PFSK-1 (cell line): Measurements from ENCODE around the gene STRN.

Experiments used
- FOXP2 ChIP-seq: optimal IDR thresholded peaks from 2 replicates; pipeline ENCODE3; 2011; ENCODE audit warnings: borderline replicate concordance, control low read depth, inconsistent platforms; ENCODE audit not compliant: insufficient read depth; ENCODE audit errors: extremely low read length, extremely low read depth
- POLR2AphosphoS5 ChIP-seq: IDR thresholded peaks from 2 replicates; pipeline ENCODE4 v1.6.1; 2012; ENCODE audit warnings: low read depth, mild to moderate bottlenecking, control low read depth, low read length, moderate library complexity
- REST ChIP-seq, 2 experiments: IDR thresholded peaks; 2 replicates each; pipeline versions ENCODE4 v1.6.1 to v1.8.0; 2011 to 2012; ENCODE audit warnings: low read depth in 2 of 2, low read length in 2 of 2, control low read depth in 1 of 2, inconsistent platforms in 1 of 2, mild to moderate bottlenecking in 1 of 2, moderate library complexity in 1 of 2; ENCODE audit not compliant: insufficient read depth in 1 of 2
- SIN3A ChIP-seq: IDR thresholded peaks from 2 replicates; pipeline ENCODE4 v1.6.1; 2012; ENCODE audit warnings: mild to moderate bottlenecking, low read length, moderate library complexity, borderline replicate concordance; ENCODE audit not compliant: insufficient read depth
- TAF1 ChIP-seq: IDR thresholded peaks from 2 replicates; pipeline ENCODE4 v1.6.1; 2012; ENCODE audit warnings: low read length, control low read depth, borderline replicate concordance; ENCODE audit not compliant: insufficient read depth

Gene STRN

GRCh38 chr2:36911012-36911411, 55.3 kb downstream of the STRN start:
- TF ChIP-seq FOXP2 (no peak), SIN3A (no peak)

GRCh38 chr2:36906277-36906676, 60.1 kb downstream of the STRN start:
- TF ChIP-seq REST (IDR thresholded peaks at IDR 0.05; ENCODE audit: insufficient read depth in 1 of 2, low read depth in 2 of 2, low read length in 2 of 2): no peak
- no peak for TF ChIP-seq FOXP2
- TF ChIP-seq TAF1: no peak
- no peak for TF ChIP-seq POLR2AphosphoS5

GRCh38 chr2:36904636-36905035, 61.7 kb downstream of the STRN start:
- TF ChIP-seq POLR2AphosphoS5: no peak

GRCh38 chr2:36902385-36903120, 63.8 kb downstream of the STRN start:
- TF ChIP-seq POLR2AphosphoS5: no peak
- TF ChIP-seq TAF1: no peak
- TF ChIP-seq FOXP2: no peak
- no peak for TF ChIP-seq REST (IDR thresholded peaks at IDR 0.05; ENCODE audit: insufficient read depth in 1 of 2, low read depth in 2 of 2, low read length in 2 of 2)
- TF ChIP-seq SIN3A: no peak

- TF ChIP-seq REST (IDR thresholded peaks at IDR 0.05; ENCODE audit: insufficient read depth in 1 of 2, low read depth in 2 of 2, low read length in 2 of 2): no peak
- no peak for TF ChIP-seq TAF1
- no peak for TF ChIP-seq POLR2AphosphoS5
- TF ChIP-seq SIN3A: no peak
- TF ChIP-seq FOXP2: no peak
Measured at GRCh38 chr2:36892805-36893204, 73.5 kb downstream of the STRN start.

- TF ChIP-seq FOXP2 (no peak), SIN3A (0 out of 2 replicates have a peak, but pooled peaks have one; percentile 47), REST (IDR thresholded peaks at IDR 0.05; ENCODE audit: insufficient read depth in 1 of 2, low read depth in 2 of 2, low read length in 2 of 2) (no peak)
Measured at GRCh38 chr2:36889795-36890194, 76.5 kb downstream of the STRN start.
